BJ (cell line): ENCODE results near the gene MRI1. TPM values are rescaled to one million over a fixed set of nuclear protein-coding genes. Genes with fewer than 3 reads are reported as not detected.
"Not testable (repeated sequence)": the region's sequence is repeated elsewhere in the genome, so short reads cannot be mapped to it uniquely, and the experiment has no call there.

ENCODE experiments used
- CTCF ChIA-PET: fragments of 350-600 bp; formaldehyde crosslinking; extraction: SDS; loops from one replicate; lab custom pipeline; 2021; ENCODE audit warnings: antibody characterized with exemption, inconsistent platforms; lab: Yijun Ruan, JAX
- POLR2A ChIA-PET: fragments of 300-600 bp; sonication (Branson Sonifier 250); formaldehyde crosslinking; extraction: SDS; loops from one replicate; lab custom pipeline; 2021; ENCODE audit warnings: antibody characterized with exemption; lab: Charles Lee
- DNase-seq: peaks from one replicate; pipeline ENCODE4 v3.0.0-alpha.2; 2011; ENCODE audit warnings: low read depth
- H3K27me3 ChIP-seq: 2 replicates; pipeline ENCODE4 v1.6.0; 2011; ENCODE audit warnings: low read length; ENCODE audit not compliant: control insufficient read depth, insufficient read depth
- H3K36me3 ChIP-seq: 2 replicates; pipeline ENCODE4 v1.5.1; 2011; ENCODE audit warnings: low read length; ENCODE audit not compliant: control insufficient read depth, insufficient read depth
- H3K4me3 ChIP-seq: 2 replicates; pipeline ENCODE4 v1.5.1; 2011; ENCODE audit warnings: low read depth, mild to moderate bottlenecking, control low read depth, low read length
- CTCF ChIP-seq: IDR thresholded peaks from 2 replicates; pipeline ENCODE4 v1.5.1; 2011; ENCODE audit warnings: low read depth, mild to moderate bottlenecking, control low read depth, inconsistent platforms, low read length, moderate library complexity; ENCODE audit not compliant: insufficient read depth
- polyA plus RNA-seq: library from polyadenylated mRNA; depleted of rRNA; stranded (reverse); fragments of >200 nt; gene quantifications from 2 replicates; pipeline ENCODE4 v1.2.3, GENCODE V29; 2011

MRI1 gene
- polyA plus RNA-seq, 1 experiment = 42.1 TPM

- TF ChIP-seq CTCF = no peak
- Histone ChIP-seq H3K27me3 (no peaks in the 10 kb centered on the region), H3K4me3 (no peak overlapping the region), H3K36me3 (no peaks in the 10 kb centered on the region)
- DNase-seq = no peak
- ChIA-PET POLR2A (no interaction called here), CTCF (no interaction called here)
These were observed 26.0 kb downstream of the MRI1 start for GRCh38 chr19:13790354-13790753.

GRCh38 chr19:13793317-13793716 is 29.0 kb downstream of the MRI1 start:
- H3K36me3 ChIP-seq, DNase-seq, H3K4me3 ChIP-seq, H3K27me3 ChIP-seq, POLR2A ChIA-PET: not testable (repeated sequence)
- CTCF ChIA-PET = interaction anchor here (1.0 to 1.2 kb wide), 2 partner anchors 34 to 72 kb away, joined by 3 read pairs; no protein-coding TSS in a partner anchor

DNA sequence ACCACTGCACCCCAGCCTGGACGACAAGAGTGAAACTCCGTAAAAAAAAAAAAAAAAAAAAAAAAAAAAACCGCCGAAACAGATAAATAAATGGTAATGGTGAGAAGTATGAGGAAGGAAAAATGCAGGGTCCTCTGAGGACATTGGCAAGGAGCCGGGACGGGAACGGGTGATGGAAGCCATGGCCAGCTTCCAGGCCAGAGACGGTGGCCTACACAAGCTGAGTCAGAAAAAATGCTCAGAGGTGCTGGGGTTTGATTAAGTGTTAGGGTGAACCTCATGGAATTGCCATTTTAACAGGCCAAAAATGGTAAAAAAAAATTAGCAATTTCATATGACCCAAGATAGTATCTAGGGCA is 30.1 kb downstream of the MRI1 start:
- Histone ChIP-seq H3K4me3 (peak overlapping the region; percentile 89), H3K27me3 (no peaks in the 10 kb centered on the region), H3K36me3 (peaks cover 2% of the 10 kb centered on the region; the same call in 1 of the 2 replicates)
- ChIA-PET CTCF (interaction anchor here (0.8 to 1.2 kb wide), 6 partner anchors 33 to 86 kb away, joined by 3 to 6 read pairs (median 3); no protein-coding TSS in a partner anchor), POLR2A (no interaction called here)
- DNase-seq = peak; percentile 96
- no peak for TF ChIP-seq CTCF

DNA sequence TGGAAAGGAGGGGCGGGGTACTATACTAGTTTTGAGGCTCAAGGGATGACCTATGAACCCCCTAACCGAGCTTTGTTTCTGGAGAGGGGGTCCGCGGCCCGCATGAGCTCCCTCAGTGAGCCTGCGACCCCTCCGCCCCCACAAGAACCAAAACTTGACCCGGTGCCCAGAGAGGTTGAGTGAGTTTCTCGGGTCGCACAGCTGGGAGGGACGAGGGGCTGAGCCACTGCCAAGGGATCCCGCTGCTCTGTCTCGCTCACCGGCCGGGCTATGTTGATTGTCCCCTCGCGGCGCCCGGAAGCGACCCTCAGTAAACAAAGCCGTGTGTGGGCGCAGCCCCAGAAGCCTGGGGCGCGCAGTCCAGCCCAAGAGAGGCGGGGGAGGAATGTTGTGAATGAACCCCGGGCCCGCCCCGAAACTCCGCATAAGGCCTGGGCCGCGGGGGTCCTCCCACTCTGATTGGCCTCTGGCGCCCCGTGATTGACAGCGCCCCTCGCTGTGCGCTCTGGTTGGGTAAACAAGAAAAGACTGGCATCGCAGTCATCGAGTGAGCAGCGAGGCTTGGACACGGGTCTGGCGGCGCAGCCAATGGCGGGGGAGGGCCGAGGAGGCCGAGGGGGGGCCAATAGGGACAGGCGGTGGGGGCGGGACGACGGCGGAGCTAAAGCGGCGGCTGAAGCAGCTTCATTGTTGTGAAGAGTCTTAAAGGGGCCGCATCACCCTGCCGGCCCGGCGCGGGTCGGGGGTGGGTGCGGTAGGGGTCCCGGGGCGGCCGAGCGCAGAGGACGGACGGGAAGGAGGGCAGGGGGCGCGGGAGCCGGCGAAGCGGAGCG is 30.7 kb downstream of the MRI1 start, which contains the start of gene ZSWIM4:
TSS of gene ZSWIM4 (plus strand) at position 687 of the 833 bp plus-strand sequence. CDS start 206 bp downstream, outside the sequence.
- POLR2A ChIA-PET = interaction anchor here (0.5 to 1.0 kb wide), 2 partner anchors 8 to 342 kb away, joined by 3 to 4 read pairs; partner anchors contain the start of gene ASF1B
- no peak for TF ChIP-seq CTCF
- Histone ChIP-seq H3K36me3 (peaks cover 5% of the 10 kb centered on the region), H3K27me3 (no peaks in the 10 kb centered on the region), H3K4me3 (peak within 1 kb of the TSS; percentile 94)
- CTCF ChIA-PET = interaction anchor here (0.8 to 1.4 kb wide), 5 partner anchors 67 to 86 kb away, joined by 3 to 6 read pairs (median 3); no protein-coding TSS in a partner anchor
- DNase-seq = peak; percentile 97

- ChIA-PET CTCF (interaction anchor here (0.9 to 1.8 kb wide), 6 partner anchors 11 to 276 kb away, joined by 3 to 8 read pairs (median 3); no protein-coding TSS in a partner anchor), POLR2A (interaction anchor here (0.5 to 1.1 kb wide), 3 partner anchors 9 to 341 kb away, joined by 3 to 4 read pairs (median 3); partner anchors contain the start of gene ASF1B)
- H3K27me3 ChIP-seq = no peaks in the 10 kb centered on the region
- no peak for TF ChIP-seq CTCF
- peaks cover 8% of the 10 kb centered on the region for H3K36me3 ChIP-seq
- peak overlapping the region; percentile 94 for H3K4me3 ChIP-seq
- no peak for DNase-seq
These were observed 31.4 kb downstream of the MRI1 start for GRCh38 chr19:13795595-13796300.
